HEK293T (cell line): ENCODE data around the gene KAT5.
A peak's percentile ranks its signal among the peaks of the same experiment; 100 is the strongest.

Experiments used
- ARNT ChIP-seq: fragments of 450-650 bp; IDR thresholded peaks from 2 replicates; pipeline ENCODE4 v1.6.1; 2017; ENCODE audit warnings: mild to moderate bottlenecking
- BHLHE40 ChIP-seq: fragments of 450-650 bp; IDR thresholded peaks from 2 replicates; pipeline ENCODE4 v1.6.1; 2016; ENCODE audit warnings: mild to moderate bottlenecking, moderate library complexity, borderline replicate concordance
- CTBP1 ChIP-seq: fragments of 450-650 bp; IDR thresholded peaks from 2 replicates; pipeline ENCODE4 v1.6.1; 2016; ENCODE audit warnings: borderline replicate concordance
- ELF4 ChIP-seq: fragments of 450-650 bp; IDR thresholded peaks from 2 replicates; pipeline ENCODE4 v1.6.1; 2017; ENCODE audit warnings: antibody characterized with exemption
- FOXA1 ChIP-seq: fragments of 450-650 bp; IDR thresholded peaks from 2 replicates; pipeline ENCODE4 v1.6.1; 2016; ENCODE audit warnings: mild to moderate bottlenecking
- FOXM1 ChIP-seq: fragments of 450-650 bp; IDR thresholded peaks from 2 replicates; pipeline ENCODE4 v1.6.1; 2017; ENCODE audit warnings: mild to moderate bottlenecking, borderline replicate concordance
- LEF1 ChIP-seq: fragments of 450-650 bp; IDR thresholded peaks from 2 replicates; pipeline ENCODE4 v1.6.1; 2017; ENCODE audit warnings: mild to moderate bottlenecking, borderline replicate concordance
- NFRKB ChIP-seq: fragments of 450-650 bp; IDR thresholded peaks from 2 replicates; pipeline ENCODE4 v1.6.1; 2016; ENCODE audit warnings: mild to moderate bottlenecking, moderate library complexity
- PKNOX1 ChIP-seq: fragments of 450-650 bp; IDR thresholded peaks from 2 replicates; pipeline ENCODE4 v1.6.1; 2016
- SP1 ChIP-seq: fragments of 450-650 bp; IDR thresholded peaks from 2 replicates; pipeline ENCODE4 v1.6.1; 2017
- SUZ12 ChIP-seq: fragments of 450-650 bp; IDR thresholded peaks from 2 replicates; pipeline ENCODE4 v1.6.1; 2016; ENCODE audit warnings: mild to moderate bottlenecking
- TARDBP ChIP-seq: fragments of 450-650 bp; IDR thresholded peaks from 2 replicates; pipeline ENCODE4 v1.6.1; 2016
- ZNF384 ChIP-seq: fragments of 450-650 bp; IDR thresholded peaks from 2 replicates; pipeline ENCODE4 v1.6.1; 2016

GRCh38 chr11:65720211-65720934 lies 8.3 kb downstream of the KAT5 start, which contains the start of gene RNASEH2C:
- no peak for TF ChIP-seq FOXA1
- no peak for TF ChIP-seq SUZ12
- no peak for TF ChIP-seq BHLHE40
- no peak for TF ChIP-seq TARDBP
- no peak for TF ChIP-seq CTBP1
- no peak for TF ChIP-seq PKNOX1
- no peak for TF ChIP-seq FOXM1
- no peak for TF ChIP-seq ARNT
- no peak for TF ChIP-seq NFRKB
- 0 out of 2 replicates have a peak, but pooled peaks have one; percentile 23 for TF ChIP-seq ELF4
- TF ChIP-seq ZNF384 = no peak
- TF ChIP-seq SP1 = no peak
- TF ChIP-seq LEF1 = no peak
